ENCODE results near the gene GAB3. TPM values are rescaled to one million over a fixed set of nuclear protein-coding genes. Genes with fewer than 3 reads are reported as not detected.

Gene GAB3
- total and polyA plus RNA-seq, 2 donors (not counting 3 experiments of a cell fraction or from before 2014, with no cell fraction given), result 6.0 to 6.2 TPM

DNA sequence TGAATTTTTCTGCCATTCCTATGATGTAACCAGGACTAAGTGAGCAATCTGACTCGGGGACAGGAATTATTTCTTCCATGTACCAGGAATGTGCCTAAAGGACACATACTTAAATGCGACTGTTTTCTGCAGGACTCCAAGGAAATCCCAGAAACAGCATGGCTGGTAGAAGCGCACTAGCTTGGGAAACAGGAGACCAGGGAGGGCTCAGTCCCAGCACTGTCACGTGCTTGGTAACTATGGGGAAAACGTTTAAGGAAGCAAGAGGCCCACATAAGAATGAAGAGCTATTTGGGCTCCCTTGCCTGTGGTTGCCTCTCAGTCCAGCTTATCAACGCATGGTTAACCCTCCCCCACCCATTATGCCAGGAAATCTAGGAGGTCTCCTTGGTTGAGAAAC lies 34.8 kb upstream of the GAB3 start:
- no peak for TF ChIP-seq GATA2 (IDR thresholded peaks at IDR 0.05; ENCODE audit: insufficient read depth, insufficient read length, low read depth, low read length)
- no peak for TF ChIP-seq JUN (IDR thresholded peaks at IDR 0.05; ENCODE audit: borderline replicate concordance, insufficient read depth, insufficient read length, low read depth)
- TF ChIP-seq MYC (IDR thresholded peaks at IDR 0.05; ENCODE audit: low read depth, low read length), result no peak
- no peak for TF ChIP-seq POLR2AphosphoS5 (IDR thresholded peaks at IDR 0.05; ENCODE audit: insufficient read depth, low read depth, low read length)
- no peak for TF ChIP-seq EZH2 (IDR thresholded peaks at IDR 0.05; ENCODE audit: borderline replicate concordance, low read depth, low read length, severe bottlenecking)
- TF ChIP-seq POLR2A (IDR thresholded peaks at IDR 0.05; ENCODE audit: low read depth, low read length), result no peak
- TF ChIP-seq, protein P1, sequence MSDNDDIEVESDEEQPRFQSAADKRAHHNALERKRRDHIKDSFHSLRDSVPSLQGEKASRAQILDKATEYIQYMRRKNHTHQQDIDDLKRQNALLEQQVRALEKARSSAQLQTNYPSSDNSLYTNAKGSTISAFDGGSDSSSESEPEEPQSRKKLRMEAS (IDR thresholded peaks at IDR 0.05; ENCODE audit: insufficient read depth, insufficient read length), result no peak
- TF ChIP-seq, protein P2, sequence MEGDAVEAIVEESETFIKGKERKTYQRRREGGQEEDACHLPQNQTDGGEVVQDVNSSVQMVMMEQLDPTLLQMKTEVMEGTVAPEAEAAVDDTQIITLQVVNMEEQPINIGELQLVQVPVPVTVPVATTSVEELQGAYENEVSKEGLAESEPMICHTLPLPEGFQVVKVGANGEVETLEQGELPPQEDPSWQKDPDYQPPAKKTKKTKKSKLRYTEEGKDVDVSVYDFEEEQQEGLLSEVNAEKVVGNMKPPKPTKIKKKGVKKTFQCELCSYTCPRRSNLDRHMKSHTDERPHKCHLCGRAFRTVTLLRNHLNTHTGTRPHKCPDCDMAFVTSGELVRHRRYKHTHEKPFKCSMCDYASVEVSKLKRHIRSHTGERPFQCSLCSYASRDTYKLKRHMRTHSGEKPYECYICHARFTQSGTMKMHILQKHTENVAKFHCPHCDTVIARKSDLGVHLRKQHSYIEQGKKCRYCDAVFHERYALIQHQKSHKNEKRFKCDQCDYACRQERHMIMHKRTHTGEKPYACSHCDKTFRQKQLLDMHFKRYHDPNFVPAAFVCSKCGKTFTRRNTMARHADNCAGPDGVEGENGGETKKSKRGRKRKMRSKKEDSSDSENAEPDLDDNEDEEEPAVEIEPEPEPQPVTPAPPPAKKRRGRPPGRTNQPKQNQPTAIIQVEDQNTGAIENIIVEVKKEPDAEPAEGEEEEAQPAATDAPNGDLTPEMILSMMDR (IDR thresholded peaks at IDR 0.05; ENCODE audit: extremely low read depth in 1 of 2, insufficient read depth in 1 of 2, low read depth in 1 of 2, low read length in 2 of 2), result no peak
- no peak for TF ChIP-seq FOS (IDR thresholded peaks at IDR 0.05; ENCODE audit: borderline replicate concordance, insufficient read depth, low read length)
- CTCF ChIA-PET, result no interaction called here
- BruUV-seq (replicated peaks), result no TSS peak
- FAIRE-seq (no peak), DNase-seq (ENCODE audit: low read depth, low spot score) (no peak)
- no peaks in the 10 kb centered on the region for H4K20me1 ChIP-seq (replicated peaks; ENCODE audit: control insufficient read depth, extremely low read depth, insufficient read depth, low read length)
- dilution Hi-C loops (cut with MboI; ENCODE audit: extremely low pct_ligation_motif_present, low sequenced_read_pairs), result no loop called here
- no peaks in the 10 kb centered on the region for H3K79me2 ChIP-seq (ENCODE audit: control insufficient read depth, insufficient read depth, low read length)
- no peak overlapping the region for H3K4me3 ChIP-seq (replicated peaks in 1 of 3; ENCODE audit: insufficient read depth in 1 of 3, low read depth in 1 of 3, low read length in 3 of 3)
- H3K36me3 ChIP-seq (ENCODE audit: control insufficient read depth in 2 of 2, extremely low read depth in 1 of 2, insufficient read depth in 2 of 2, low read length in 2 of 2), result no peaks in the 10 kb centered on the region
- POLR2A ChIA-PET, result no interaction called here
- no peak overlapping the region for H3K4me2 ChIP-seq (ENCODE audit: insufficient read depth, low read length)
- H2AFZ ChIP-seq (ENCODE audit: low read depth, low read length), result no peak overlapping the region
- H3K9me1 ChIP-seq (replicated peaks; ENCODE audit: control insufficient read depth, extremely low read depth, insufficient read depth, low read length), result no peaks in the 10 kb centered on the region
- H3K4me1 ChIP-seq (ENCODE audit: control insufficient read depth, extremely low read depth, insufficient read depth, low read length), result no peaks in the 10 kb centered on the region
- no peaks in the 10 kb centered on the region for H3K9me3 ChIP-seq (replicated peaks; ENCODE audit: control insufficient read depth, insufficient read depth, low read length)
- no peak overlapping the region for H3K27ac ChIP-seq (ENCODE audit: insufficient read depth, low read depth, low read length)
- no peaks in the 10 kb centered on the region for H3K27me3 ChIP-seq (ENCODE audit: control insufficient read depth in 2 of 2, insufficient read depth in 2 of 2, low read length in 2 of 2)
- H3K9ac ChIP-seq (replicated peaks; ENCODE audit: extremely low read depth, insufficient read depth, low read length), result no peak overlapping the region
- intact Hi-C loops (cut with micrococcal nuclease), result no loop called here
